PC-9 (cell line): Measurements from ENCODE around the gene COX8A. TPM values are rescaled to one million over a fixed set of nuclear protein-coding genes. Genes with fewer than 3 reads are reported as not detected.

Source experiments
- BruUV-seq: library from RNA; stranded (reverse); fragments of 400-500 nt; replicated peaks from 2 replicates; lab custom pipeline; 2021; lab: Mats Ljungman, UMichigan
- CTCF ChIA-PET: fragments of 300-600 bp; sonication (Branson Sonifier 250); formaldehyde crosslinking; loops from one replicate; lab custom pipeline; 2022; ENCODE audit warnings: antibody characterized with exemption; lab: Charles Lee
- POLR2A ChIA-PET: fragments of 300-600 bp; sonication (Branson Sonifier 250); formaldehyde crosslinking; loops from one replicate; lab custom pipeline; 2022; ENCODE audit warnings: antibody characterized with exemption; ENCODE audit not compliant: unreplicated experiment; lab: Charles Lee
- DNase-seq, 2 experiments: peaks; one replicate each; pipeline versions ENCODE4 v3.0.0 to v3.0.0-alpha.2; 2015 to 2022; ENCODE audit warnings: mixed read lengths in 1 of 2
- H2AFZ ChIP-seq: fragments of 200-600 bp; sonication (generic); 2 replicates; pipeline ENCODE4 v1.8.1; 2017; ENCODE audit warnings: antibody characterized with exemption
- H3F3A ChIP-seq: fragments of 200-600 bp; sonication (generic); 2 replicates; pipeline ENCODE4 v1.8.1; 2017; ENCODE audit warnings: antibody characterized with exemption, mild to moderate bottlenecking, low read depth; ENCODE audit not compliant: insufficient read depth
- H3K27ac ChIP-seq: fragments of 200-600 bp; sonication (generic); 2 replicates; pipeline ENCODE4 v1.6.1; 2016; ENCODE audit warnings: mixed run types
- H3K27me3 ChIP-seq: fragments of 200-600 bp; sonication (generic); 2 replicates; pipeline ENCODE4 v1.6.1; 2016; ENCODE audit warnings: low read depth, mixed run types; ENCODE audit not compliant: insufficient read depth
- H3K36me3 ChIP-seq: fragments of 200-600 bp; sonication (generic); 2 replicates; pipeline ENCODE4 v1.6.1; 2016; ENCODE audit warnings: low read depth, mixed run types
- H3K4me1 ChIP-seq: fragments of 200-600 bp; sonication (generic); replicated peaks from 2 replicates; pipeline ENCODE4 v1.6.1; 2016; ENCODE audit warnings: mixed run types; ENCODE audit not compliant: insufficient read depth
- H3K4me2 ChIP-seq: fragments of 200-600 bp; sonication (generic); 2 replicates; pipeline ENCODE4 v1.6.1; 2017; ENCODE audit warnings: mixed run types
- H3K4me3 ChIP-seq: fragments of 200-600 bp; sonication (generic); 2 replicates; pipeline ENCODE4 v1.6.1; 2016; ENCODE audit warnings: mixed run types
- H3K79me2 ChIP-seq: fragments of 200-600 bp; sonication (generic); 2 replicates; pipeline ENCODE4 v1.6.1; 2017; ENCODE audit warnings: low read depth, mixed run types
- H3K9me2 ChIP-seq: fragments of 200-600 bp; sonication (generic); 2 replicates; pipeline ENCODE4 v1.8.1; 2017; ENCODE audit warnings: mild to moderate bottlenecking; ENCODE audit not compliant: insufficient read depth
- H3K9me3 ChIP-seq: fragments of 200-600 bp; sonication (generic); 2 replicates; pipeline ENCODE4 v1.8.1; 2016; ENCODE audit warnings: low read depth; ENCODE audit not compliant: insufficient read depth
- H4K20me1 ChIP-seq: fragments of 200-600 bp; sonication (generic); 2 replicates; pipeline ENCODE4 v1.8.1; 2017; ENCODE audit not compliant: insufficient read depth
- CTCF ChIP-seq: fragments of 200-600 bp; sonication (generic); conservative IDR thresholded peaks from 2 replicates; pipeline ENCODE4 v1.6.1; 2017; ENCODE audit warnings: mixed run types, antibody characterized with exemption, mild to moderate bottlenecking, moderate library complexity
- EZH2 ChIP-seq: fragments of 200-600 bp; sonication (generic); IDR thresholded peaks from 2 replicates; pipeline ENCODE4 v1.8.0; 2017; ENCODE audit warnings: antibody characterized with exemption, low read depth
- intact Hi-C: fragments of 100-400 bp; cut with micrococcal nuclease; formaldehyde crosslinking; loops from one replicate; pipeline ENCODE4 v1.10.0; 2022; ENCODE audit not compliant: unreplicated experiment
- total RNA-seq: library from RNA; stranded (reverse); gene quantifications from 2 replicates; pipeline ENCODE4 v1.2.3, GENCODE V29; 2021

Gene COX8A
- total RNA-seq, 1 experiment from 2014 or later: 547 TPM

DNA sequence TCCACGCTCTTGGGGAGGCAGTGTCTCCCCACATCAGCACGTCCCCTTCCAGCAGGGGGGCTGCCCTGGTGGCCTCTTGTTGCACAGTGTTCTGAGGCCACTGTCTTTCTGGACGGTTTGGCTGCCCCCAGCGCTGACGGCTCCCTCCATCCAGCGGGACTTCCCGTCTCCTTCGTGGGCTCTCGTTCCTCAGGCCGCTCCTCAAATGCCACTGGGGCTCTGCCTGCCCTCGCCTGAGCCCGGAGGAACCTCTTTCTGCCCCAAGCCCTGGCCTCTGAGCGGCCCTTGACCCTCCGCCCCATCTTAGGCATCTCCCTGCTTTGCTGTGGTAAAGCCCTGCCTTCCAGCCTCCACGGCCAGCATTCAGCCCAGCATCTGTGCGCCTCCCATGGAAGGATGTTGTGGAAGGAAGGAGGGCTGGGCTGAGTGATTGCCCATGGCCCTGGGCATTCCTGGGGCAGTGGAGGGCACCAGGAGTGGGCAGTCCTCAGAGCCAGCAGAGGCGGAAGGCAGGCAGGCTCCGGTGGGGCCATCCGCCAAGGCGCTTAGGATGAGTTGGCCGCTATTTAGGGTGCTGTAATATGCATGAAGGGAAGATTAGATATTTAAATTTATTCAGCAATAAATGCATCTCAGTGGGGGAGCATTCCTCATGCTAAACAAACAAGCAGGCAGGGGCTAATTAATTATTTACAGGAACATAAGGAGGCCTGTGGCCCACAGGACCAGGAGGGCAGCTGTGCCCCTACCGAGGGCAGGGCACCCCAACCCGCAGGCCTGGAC is 29.6 kb downstream of the COX8A start:
- DNase-seq: no peak
- no peaks in the 10 kb centered on the region for H3K27me3 ChIP-seq
- no TSS peak for BruUV-seq

GRCh38 chr11:64004590-64004984 is 30.2 kb downstream of the COX8A start:
- Histone ChIP-seq H3K79me2 (no peaks in the 10 kb centered on the region), H3K4me1 (no peaks in the 10 kb centered on the region), H3K9me3 (no peaks in the 10 kb centered on the region), H2AFZ (no peak overlapping the region), H3K4me3 (no peak overlapping the region), H3K9me2 (no peaks in the 10 kb centered on the region), H3K27me3 (no peaks in the 10 kb centered on the region), H4K20me1 (peaks cover 77% of the 10 kb centered on the region), H3K27ac (no peak overlapping the region), H3K4me2 (no peak overlapping the region), H3F3A (peaks cover 21% of the 10 kb centered on the region; the same call in 1 of the 2 replicates), H3K36me3 (no peaks in the 10 kb centered on the region)
- no peak for DNase-seq
- intact Hi-C loops: no loop called here
- BruUV-seq: no TSS peak
- POLR2A ChIA-PET: no interaction called here
- CTCF ChIA-PET: no interaction called here
- no peak for TF ChIP-seq EZH2
- TF ChIP-seq CTCF: no peak

More for the DNA sequence above, 29.6 kb downstream of the COX8A start:
- H3K4me3 ChIP-seq: no peak overlapping the region
- no peaks in the 10 kb centered on the region for H3K4me1 ChIP-seq
- no peak overlapping the region for H3K27ac ChIP-seq
- H4K20me1 ChIP-seq: peaks cover 79% of the 10 kb centered on the region
- no peaks in the 10 kb centered on the region for H3K36me3 ChIP-seq
- POLR2A ChIA-PET: no interaction called here
- H3K79me2 ChIP-seq: no peaks in the 10 kb centered on the region
- no peak for TF ChIP-seq CTCF
- TF ChIP-seq EZH2: no peak
- H3K9me3 ChIP-seq: no peaks in the 10 kb centered on the region
- CTCF ChIA-PET: no interaction called here
- intact Hi-C loops: no loop called here
- H3K9me2 ChIP-seq: no peaks in the 10 kb centered on the region
- no peak overlapping the region for H3K4me2 ChIP-seq
- peaks cover 21% of the 10 kb centered on the region; the same call in 1 of the 2 replicates for H3F3A ChIP-seq
- H2AFZ ChIP-seq: no peak overlapping the region

GRCh38 chr11:64005691-64006090 is 31.3 kb downstream of the COX8A start:
- H3K36me3 ChIP-seq: no peaks in the 10 kb centered on the region
- H3K4me1 ChIP-seq: no peaks in the 10 kb centered on the region
- H3K4me3 ChIP-seq: no peak overlapping the region
- no peak overlapping the region for H2AFZ ChIP-seq
- no peaks in the 10 kb centered on the region for H3K9me3 ChIP-seq
- no peak overlapping the region for H3K27ac ChIP-seq
- POLR2A ChIA-PET: no interaction called here
- TF ChIP-seq CTCF (no peak), EZH2 (no peak)
- H3K27me3 ChIP-seq: no peaks in the 10 kb centered on the region
- CTCF ChIA-PET: interaction anchor here (0.5 to 0.7 kb wide), 2 partner anchors 16 to 1019 kb away, joined by 3 to 7 read pairs; no protein-coding TSS in a partner anchor
- H3K4me2 ChIP-seq: no peak overlapping the region
- peaks cover 71% of the 10 kb centered on the region for H4K20me1 ChIP-seq
- peaks cover 21% of the 10 kb centered on the region; the same call in 1 of the 2 replicates for H3F3A ChIP-seq
- intact Hi-C loops: no loop called here
- no TSS peak for BruUV-seq
- no peaks in the 10 kb centered on the region for H3K9me2 ChIP-seq
- DNase-seq: no peak
- no peaks in the 10 kb centered on the region for H3K79me2 ChIP-seq
